ENCODE data around the gene AMT. TPM values are rescaled to one million over a fixed set of nuclear protein-coding genes. Genes with fewer than 3 reads are reported as not detected.

AMT gene
- total and polyA plus RNA-seq, 4 donors = 4.1 to 22.2 (median 18.0) TPM

DNA sequence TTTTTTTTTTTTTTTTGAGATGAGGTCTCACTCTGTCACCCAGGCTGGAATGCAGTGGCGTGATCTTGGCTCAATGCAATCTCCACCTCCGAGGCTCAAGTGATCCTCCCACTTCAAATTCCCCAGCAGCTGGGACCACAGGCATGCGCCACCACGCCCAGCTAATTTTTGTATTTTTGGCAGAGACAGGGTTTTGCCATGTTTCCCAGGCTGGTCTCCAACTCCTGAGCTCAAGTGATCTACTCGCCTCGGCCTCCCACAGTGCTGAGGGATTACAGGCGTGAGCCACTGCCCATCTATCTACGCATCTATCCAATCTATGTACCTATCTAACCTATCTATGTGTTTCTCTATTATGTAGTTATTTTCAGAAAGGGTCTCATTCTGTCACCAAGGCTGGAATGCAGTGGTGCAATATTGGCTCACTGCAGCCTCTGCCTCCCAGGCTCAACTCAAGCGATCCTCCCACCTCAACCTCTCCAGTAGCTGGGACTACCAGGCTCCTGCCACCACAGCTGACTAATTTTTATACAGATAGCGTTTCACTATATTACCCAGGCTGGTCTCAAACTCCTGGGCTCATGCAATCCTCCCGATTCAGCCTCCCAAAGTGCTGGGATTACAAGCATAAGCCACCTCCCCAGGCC is 43.9 kb downstream of the AMT start:
- Histone ChIP-seq H3K27me3 (ENCODE audit: control insufficient read depth, insufficient read depth, low read length) (no peaks in the 10 kb centered on the region), H3K27ac (ENCODE audit: low read depth, low read length) (no peak overlapping the region), H3K9me3 (ENCODE audit: control insufficient read depth, insufficient read depth, low read length) (no peaks in the 10 kb centered on the region), H3K36me3 (ENCODE audit: control insufficient read depth, insufficient read depth, low read length) (peaks cover 17% of the 10 kb centered on the region), H3K4me3 (ENCODE audit: low read depth, low read length) (no peak overlapping the region), H3K4me1 (ENCODE audit: control insufficient read depth, insufficient read depth, low read length) (no peaks in the 10 kb centered on the region)
- DNase-seq (ENCODE audit: low read depth in 4 of 6, low spot score in 6 of 6) = no peak
- WGBS (ENCODE audit: insufficient coverage) = 83% methylated on average over 4 of the region's 11 CpGs

GRCh38 chr3:49377483-49377882 is 44.8 kb downstream of the AMT start:
- Histone ChIP-seq H3K27ac (ENCODE audit: low read depth, low read length) (no peak overlapping the region), H3K36me3 (ENCODE audit: control insufficient read depth, insufficient read depth, low read length) (peaks cover 23% of the 10 kb centered on the region), H3K4me1 (ENCODE audit: control insufficient read depth, insufficient read depth, low read length) (no peaks in the 10 kb centered on the region), H3K27me3 (ENCODE audit: control insufficient read depth, insufficient read depth, low read length) (no peaks in the 10 kb centered on the region), H3K9me3 (ENCODE audit: control insufficient read depth, insufficient read depth, low read length) (no peaks in the 10 kb centered on the region), H3K4me3 (ENCODE audit: low read depth, low read length) (no peak overlapping the region)
- WGBS (ENCODE audit: insufficient coverage) = 100% methylated on average over 1 of the region's 1 CpG
- no peak for DNase-seq (ENCODE audit: low read depth in 4 of 6, low spot score in 6 of 6)

- DNase-seq (ENCODE audit: low read depth in 4 of 6, low spot score in 6 of 6) = no peak
- Histone ChIP-seq H3K27ac (ENCODE audit: low read depth, low read length) (no peak overlapping the region), H3K9me3 (ENCODE audit: control insufficient read depth, insufficient read depth, low read length) (no peaks in the 10 kb centered on the region), H3K4me1 (ENCODE audit: control insufficient read depth, insufficient read depth, low read length) (no peaks in the 10 kb centered on the region), H3K36me3 (ENCODE audit: control insufficient read depth, insufficient read depth, low read length) (peaks cover 51% of the 10 kb centered on the region), H3K27me3 (ENCODE audit: control insufficient read depth, insufficient read depth, low read length) (no peaks in the 10 kb centered on the region), H3K4me3 (ENCODE audit: low read depth, low read length) (no peak overlapping the region)
These were observed 50.3 kb downstream of the AMT start for GRCh38 chr3:49371946-49372345.

GRCh38 chr3:49370585-49371290 is 51.5 kb downstream of the AMT start:
- Histone ChIP-seq H3K27ac (ENCODE audit: low read depth, low read length) (no peak overlapping the region), H3K36me3 (ENCODE audit: control insufficient read depth, insufficient read depth, low read length) (peaks cover 60% of the 10 kb centered on the region), H3K4me3 (ENCODE audit: low read depth, low read length) (no peak overlapping the region), H3K9me3 (ENCODE audit: control insufficient read depth, insufficient read depth, low read length) (no peaks in the 10 kb centered on the region), H3K4me1 (ENCODE audit: control insufficient read depth, insufficient read depth, low read length) (no peaks in the 10 kb centered on the region), H3K27me3 (ENCODE audit: control insufficient read depth, insufficient read depth, low read length) (no peaks in the 10 kb centered on the region)
- no peak for DNase-seq (ENCODE audit: low read depth in 4 of 6, low spot score in 6 of 6)
- WGBS (ENCODE audit: insufficient coverage) = 86% methylated on average over 5 of the region's 6 CpGs

Small RNA genes lying within 50 kb of the gene (small RNA-seq; reads per million reads assigned to genes)
- gene RNA5SP130 (ENCODE audit: low replicate concordance) = not detected

Other genes with a start within 250 kb of the AMT start
- 1 to 10 TPM; 4.5 to 6.1 TPM for gene C3orf62, start 145.2 kb downstream of the AMT start, total RNA-seq
- gene C3orf62, start 145.2 kb downstream of the AMT start, polyA plus RNA-seq (ENCODE audit: insufficient read length in 2 of 2) = 10 to 100 TPM; 12.6 to 19.5 TPM
- 10 to 100 TPM; 30.9 to 34.0 TPM for gene USP4, start 82.4 kb downstream of the AMT start, total RNA-seq
- 10 to 100 TPM; 63.4 to 80.1 TPM for gene USP4, start 82.4 kb downstream of the AMT start, polyA plus RNA-seq (ENCODE audit: insufficient read length in 2 of 2)
- gene GPX1, start 64.1 kb downstream of the AMT start, total RNA-seq = 100 to 1,000 TPM in 1 of 2 donors, 10 to 100 TPM in 1; 71.2 to 168 TPM
- gene GPX1, start 64.1 kb downstream of the AMT start, polyA plus RNA-seq (ENCODE audit: insufficient read length in 2 of 2) = 100 to 1,000 TPM; 190 to 201 TPM
- gene RHOA, start 10.5 kb downstream of the AMT start, total RNA-seq = 100 to 1,000 TPM; 286 to 331 TPM
- 100 to 1,000 TPM; 434 to 442 TPM for gene RHOA, start 10.5 kb downstream of the AMT start, polyA plus RNA-seq (ENCODE audit: insufficient read length in 2 of 2)
- 10 to 100 TPM; 22.5 to 29.5 TPM for gene TCTA, start 10.1 kb downstream of the AMT start, total RNA-seq
- 10 to 100 TPM; 33.5 to 38.0 TPM for gene TCTA, start 10.1 kb downstream of the AMT start, polyA plus RNA-seq (ENCODE audit: insufficient read length in 2 of 2)
- 10 to 100 TPM in 1 of 2 donors, 1 to 10 TPM in 1; 6.7 to 15.6 TPM for gene NICN1, start 6.9 kb upstream of the AMT start, total RNA-seq
- gene NICN1, start 6.9 kb upstream of the AMT start, polyA plus RNA-seq (ENCODE audit: insufficient read length in 2 of 2) = 10 to 100 TPM; 48.5 to 49.0 TPM
- 10 to 100 TPM; 48.7 to 83.7 TPM for gene DAG1, start 47.8 kb upstream of the AMT start, total RNA-seq
- gene DAG1, start 47.8 kb upstream of the AMT start, polyA plus RNA-seq (ENCODE audit: insufficient read length in 2 of 2) = 100 to 1,000 TPM in 1 of 2 donors, 10 to 100 TPM in 1; 92.6 to 101 TPM
- 10 to 100 TPM in 1 of 2 donors, 1 to 10 TPM in 1; 6.9 to 14.8 TPM for gene BSN, start 132.0 kb upstream of the AMT start, total RNA-seq
- 10 to 100 TPM; 17.5 to 19.4 TPM for gene BSN, start 132.0 kb upstream of the AMT start, polyA plus RNA-seq (ENCODE audit: insufficient read length in 2 of 2)